HEK293 (cell line): ENCODE measurements around the gene FBH1.

Experiments
- CTCF ChIP-seq: fragments of 450-650 bp; formaldehyde crosslinking; IDR thresholded peaks from 2 replicates; pipeline ENCODE4 v1.5.1; 2016; ENCODE audit warnings: missing biosample characterization, missing genetic modification characterization
- MZF1 ChIP-seq: fragments of 450-650 bp; formaldehyde crosslinking; IDR thresholded peaks from 2 replicates; pipeline ENCODE4 v1.5.1; 2017; ENCODE audit warnings: missing biosample characterization, missing genetic modification characterization, borderline replicate concordance
- PBX3 ChIP-seq: sonication (generic); formaldehyde crosslinking; IDR thresholded peaks from 2 replicates; pipeline ENCODE4 v1.8.1; 2022; ENCODE audit warnings: mild to moderate bottlenecking, moderate library complexity, missing genetic modification reagents
- PRDM6 ChIP-seq: fragments of 450-650 bp; formaldehyde crosslinking; IDR thresholded peaks from 2 replicates; pipeline ENCODE4 v1.5.1; 2017; ENCODE audit warnings: missing biosample characterization, missing genetic modification characterization
- SETDB1 ChIP-seq: IDR thresholded peaks from one replicate; pipeline ENCODE4 v1.6.1; 2017; ENCODE audit warnings: mild to moderate bottlenecking, low read length, moderate library complexity, mixed read lengths; ENCODE audit not compliant: insufficient read length
- YY2 ChIP-seq: fragments of 450-650 bp; formaldehyde crosslinking; IDR thresholded peaks from 2 replicates; pipeline ENCODE4 v1.5.1; 2016; ENCODE audit warnings: missing biosample characterization, missing genetic modification characterization
- ZBTB10 ChIP-seq: fragments of 450-650 bp; formaldehyde crosslinking; IDR thresholded peaks from 2 replicates; pipeline ENCODE4 v1.5.1; 2016; ENCODE audit warnings: missing biosample characterization, missing genetic modification characterization
- ZBTB49 ChIP-seq: fragments of 450-650 bp; formaldehyde crosslinking; IDR thresholded peaks from 2 replicates; pipeline ENCODE4 v1.5.1; 2016; ENCODE audit warnings: missing biosample characterization, missing genetic modification characterization, low read depth
- ZFP37 ChIP-seq: fragments of 450-650 bp; formaldehyde crosslinking; IDR thresholded peaks from 2 replicates; pipeline ENCODE4 v1.5.1; 2016; ENCODE audit warnings: missing biosample characterization, missing genetic modification characterization
- ZNF19 ChIP-seq: fragments of 450-650 bp; formaldehyde crosslinking; IDR thresholded peaks from 2 replicates; pipeline ENCODE4; 2016; ENCODE audit warnings: missing biosample characterization, missing genetic modification characterization, low read depth
- ZNF37A ChIP-seq: fragments of 450-650 bp; IDR thresholded peaks from 2 replicates; pipeline ENCODE4 v1.5.1; 2018; ENCODE audit warnings: missing biosample characterization, missing genetic modification characterization
- ZNF488 ChIP-seq: fragments of 450-650 bp; formaldehyde crosslinking; IDR thresholded peaks from 2 replicates; pipeline ENCODE4 v1.5.1; 2016; ENCODE audit warnings: missing biosample characterization, missing genetic modification characterization
- ZNF513 ChIP-seq: fragments of 450-650 bp; IDR thresholded peaks from 2 replicates; pipeline ENCODE4 v1.5.1; 2018; ENCODE audit warnings: missing biosample characterization, missing genetic modification characterization
- ZNF621 ChIP-seq: fragments of 450-650 bp; formaldehyde crosslinking; IDR thresholded peaks from 2 replicates; pipeline ENCODE4 v1.5.1; 2017; ENCODE audit warnings: missing biosample characterization, missing genetic modification characterization
- ZNF639 ChIP-seq: fragments of 450-650 bp; formaldehyde crosslinking; IDR thresholded peaks from 2 replicates; pipeline ENCODE4 v1.5.1; 2016; ENCODE audit warnings: missing biosample characterization, missing genetic modification characterization
- ZNF654 ChIP-seq: fragments of 450-650 bp; formaldehyde crosslinking; IDR thresholded peaks from 2 replicates; pipeline ENCODE4 v1.5.1; 2016; ENCODE audit warnings: low read depth, missing biosample characterization, missing genetic modification characterization
- ZNF791 ChIP-seq: fragments of 450-650 bp; formaldehyde crosslinking; IDR thresholded peaks from 2 replicates; pipeline ENCODE4 v1.5.1; 2016; ENCODE audit warnings: missing biosample characterization, missing genetic modification characterization
- ZSCAN18 ChIP-seq: fragments of 450-650 bp; formaldehyde crosslinking; IDR thresholded peaks from 2 replicates; pipeline ENCODE4 v1.5.1; 2016; ENCODE audit warnings: missing biosample characterization, missing genetic modification characterization
- ZSCAN4 ChIP-seq: fragments of 450-650 bp; formaldehyde crosslinking; IDR thresholded peaks from 2 replicates; pipeline ENCODE4 v1.5.1; 2017; ENCODE audit warnings: missing biosample characterization, missing genetic modification characterization

Gene FBH1

GRCh38 chr10:5977471-5978229 lies 87.6 kb downstream of the FBH1 start, which contains the start of gene IL15RA (continued):
- TF ChIP-seq ZSCAN18 (tag by site-specific recombination) (no peak), ZNF513 (tag by site-specific recombination) (0 out of 2 replicates have a peak, but pooled peaks have one; percentile 2), ZNF37A (no peak), MZF1 (tag by site-specific recombination) (0 out of 2 replicates have a peak, but pooled peaks have one; percentile 10), ZBTB49 (no peak), ZNF488 (tag by site-specific recombination) (no peak), CTCF (peak; percentile 62; the same call in 1 of the 2 replicates), ZBTB10 (tag by site-specific recombination) (peak; percentile 64; the same call in 1 of the 2 replicates), ZNF791 (tag by site-specific recombination) (no peak), PRDM6 (no peak), SETDB1 (no peak), ZFP37 (peak; percentile 97), ZNF19 (tag by site-specific recombination) (no peak), YY2 (tag by site-specific recombination) (no peak), ZSCAN4 (tag by site-specific recombination) (no peak; the same call in 1 of the 2 replicates), PBX3 (CRISPR knock-in tag) (no peak; the same call in 1 of the 2 replicates), ZNF639 (tag by site-specific recombination) (no peak), ZNF654 (no peak), ZNF621 (tag by site-specific recombination) (no peak)
